ENCODE results near the gene CEMIP2. TPM values are rescaled to one million over a fixed set of nuclear protein-coding genes. Genes with fewer than 3 reads are reported as not detected.

CEMIP2 gene
- total and polyA plus RNA-seq, 7 experiments from 2014 or later, result 17.6 to 183 (median 87.7) TPM

- peaks cover 0 to 6% (median 2%) of the 10 kb centered on the region in 11 donors for H3K9me3 Mint-ChIP-seq
- H3K27ac ChIP-seq (ENCODE audit: low read depth, low read length), result peak overlapping the region; percentile 71
- no peaks in the 10 kb centered on the region for H3K9me3 ChIP-seq (ENCODE audit: control insufficient read depth in 2 of 3, low read length in 3 of 3)
- ATAC-seq, result peak; percentile 92
- H3K27ac Mint-ChIP-seq, result peak overlapping the region; percentile 91 to 99 (median 96)
- no peaks in the 10 kb centered on the region for H3K27me3 ChIP-seq (ENCODE audit: control insufficient read depth in 2 of 2, insufficient read depth in 2 of 2, low read length in 2 of 2)
- H3K4me1 Mint-ChIP-seq, result peaks cover 44 to 87% (median 76%) of the 10 kb centered on the region in 7 donors
- no peaks in the 10 kb centered on the region for H3K36me3 ChIP-seq (ENCODE audit: control insufficient read depth in 2 of 3, insufficient read depth in 3 of 3, low read length in 3 of 3)
- ChIA-PET CTCF (interaction anchor here (0.6 to 9.9 kb wide), 5 partner anchors 12 to 226 kb away, joined by 3 to 63 read pairs (median 29); no protein-coding TSS in a partner anchor), POLR2A (interaction anchor here (0.5 to 11.1 kb wide), 9 partner anchors 10 to 733 kb away, joined by 3 to 147 read pairs (median 8); partner anchors contain the start of gene CEMIP2)
- peak overlapping the region; percentile 26 to 90 (median 76) for H3K4me3 Mint-ChIP-seq
- peak overlapping the region; percentile 17 for H3K4me3 ChIP-seq (ENCODE audit: low read length)
- peak in 7 of 9 donors; percentile 68 to 90 (median 85) for DNase-seq
- intact Hi-C loops (cut with micrococcal nuclease), result loop anchor here (1.0 to 5.0 kb wide), 9 partner anchors 11 to 1378 kb away; partner anchors contain the start of genes ABHD17B (in 1 of the 2), C9orf85 (in 1 of the 2) and CEMIP2 (in 1 of the 2)
- no peaks in the 10 kb centered on the region for H3K27me3 Mint-ChIP-seq
- H3K4me1 ChIP-seq (ENCODE audit: control insufficient read depth in 2 of 2, insufficient read depth in 2 of 2, low read length in 2 of 2), result peaks cover 36 to 63% of the 10 kb centered on the region in 2 donors
- H3K36me3 Mint-ChIP-seq, result peaks cover 0 to 25% (median 3%) of the 10 kb centered on the region in 5 donors
Observed at GRCh38 chr9:71795097-71795813, 26.9 kb upstream of the CEMIP2 start.

- peak overlapping the region; percentile 2 for H3K4me3 ChIP-seq (ENCODE audit: low read length)
- no peaks in the 10 kb centered on the region for H3K9me3 ChIP-seq (ENCODE audit: control insufficient read depth in 2 of 3, low read length in 3 of 3)
- Mint-ChIP-seq H3K27me3 (no peaks in the 10 kb centered on the region), H3K36me3 (peaks cover 0 to 21% (median 3%) of the 10 kb centered on the region in 5 donors), H3K4me3 (peak overlapping the region in 9 of 10 donors; percentile 23 to 90 (median 49)), H3K4me1 (peaks cover 44 to 86% (median 73%) of the 10 kb centered on the region in 7 donors), H3K27ac (peak overlapping the region; percentile 83 to 99 (median 96)), H3K9me3 (peaks cover 0 to 6% (median 0%) of the 10 kb centered on the region in 11 donors)
- ChIA-PET CTCF (interaction anchor here (0.6 to 9.9 kb wide), 6 partner anchors 11 to 1283 kb away, joined by 3 to 63 read pairs (median 8); no protein-coding TSS in a partner anchor), POLR2A (interaction anchor here (0.5 to 11.1 kb wide), 8 partner anchors 10 to 1375 kb away, joined by 3 to 147 read pairs (median 6); partner anchors contain the start of genes ABHD17B, C9orf85 and CEMIP2)
- H3K27me3 ChIP-seq (ENCODE audit: control insufficient read depth in 2 of 2, insufficient read depth in 2 of 2, low read length in 2 of 2), result no peaks in the 10 kb centered on the region
- DNase-seq (no peak), ATAC-seq (no peak)
- H3K27ac ChIP-seq (ENCODE audit: low read depth, low read length), result peak overlapping the region; percentile 71
- no peaks in the 10 kb centered on the region for H3K36me3 ChIP-seq (ENCODE audit: control insufficient read depth in 2 of 3, insufficient read depth in 3 of 3, low read length in 3 of 3)
- intact Hi-C loops (cut with micrococcal nuclease), result loop anchor here in 1 of 2 donors (2.0 kb wide), 1 partner anchor 733 kb away; no protein-coding TSS in a partner anchor
- peaks cover 36 to 63% of the 10 kb centered on the region in 2 donors for H3K4me1 ChIP-seq (ENCODE audit: control insufficient read depth in 2 of 2, insufficient read depth in 2 of 2, low read length in 2 of 2)
Observed at GRCh38 chr9:71793386-71794105, 25.2 kb upstream of the CEMIP2 start.

- ChIA-PET POLR2A (interaction anchor here (0.6 to 11.1 kb wide), 6 partner anchors 8 to 231 kb away, joined by 4 to 147 read pairs (median 8); partner anchors contain the start of gene CEMIP2), CTCF (interaction anchor here (1.0 to 9.9 kb wide), 3 partner anchors 10 to 26 kb away, joined by 3 to 63 read pairs (median 40); no protein-coding TSS in a partner anchor)
- Mint-ChIP-seq H3K4me3 (peak overlapping the region in 5 of 10 donors; percentile 9 to 80 (median 68)), H3K36me3 (peaks cover 0 to 21% (median 3%) of the 10 kb centered on the region in 5 donors), H3K27ac (peak overlapping the region in 8 of 9 donors; percentile 91 to 99 (median 96)), H3K4me1 (peaks cover 38 to 69% (median 59%) of the 10 kb centered on the region in 7 donors), H3K27me3 (no peaks in the 10 kb centered on the region), H3K9me3 (peaks cover 0 to 6% (median 0%) of the 10 kb centered on the region in 11 donors)
- DNase-seq, result no peak
- H3K27me3 ChIP-seq (ENCODE audit: control insufficient read depth in 2 of 2, insufficient read depth in 2 of 2, low read length in 2 of 2), result no peaks in the 10 kb centered on the region
- H3K9me3 ChIP-seq (ENCODE audit: control insufficient read depth in 2 of 3, low read length in 3 of 3), result no peaks in the 10 kb centered on the region
- intact Hi-C loops (cut with micrococcal nuclease), result no loop called here
- ATAC-seq, result no peak
- no peaks in the 10 kb centered on the region for H3K36me3 ChIP-seq (ENCODE audit: control insufficient read depth in 2 of 3, insufficient read depth in 3 of 3, low read length in 3 of 3)
- no peak overlapping the region for H3K4me3 ChIP-seq (ENCODE audit: low read length)
- peaks cover 31 to 51% of the 10 kb centered on the region in 2 donors for H3K4me1 ChIP-seq (ENCODE audit: control insufficient read depth in 2 of 2, insufficient read depth in 2 of 2, low read length in 2 of 2)
- peak overlapping the region; percentile 55 for H3K27ac ChIP-seq (ENCODE audit: low read depth, low read length)
Observed at GRCh38 chr9:71791875-71792274, 23.6 kb upstream of the CEMIP2 start.

- Histone ChIP-seq H3K36me3 (ENCODE audit: control insufficient read depth in 2 of 3, insufficient read depth in 3 of 3, low read length in 3 of 3) (no peaks in the 10 kb centered on the region), H3K4me3 (ENCODE audit: low read length) (no peak overlapping the region), H3K27me3 (ENCODE audit: control insufficient read depth in 2 of 2, insufficient read depth in 2 of 2, low read length in 2 of 2) (no peaks in the 10 kb centered on the region), H3K4me1 (ENCODE audit: control insufficient read depth in 2 of 2, insufficient read depth in 2 of 2, low read length in 2 of 2) (peaks cover 17 to 41% of the 10 kb centered on the region in 2 donors), H3K9me3 (ENCODE audit: control insufficient read depth in 2 of 3, low read length in 3 of 3) (no peaks in the 10 kb centered on the region), H3K27ac (ENCODE audit: low read depth, low read length) (no peak overlapping the region)
- Mint-ChIP-seq H3K4me1 (peaks cover 29 to 58% (median 47%) of the 10 kb centered on the region in 7 donors), H3K9me3 (peaks cover 0 to 6% (median 0%) of the 10 kb centered on the region in 11 donors), H3K4me3 (peak overlapping the region in 1 of 10 donors; percentile 35), H3K36me3 (peaks cover 0 to 20% (median 3%) of the 10 kb centered on the region in 5 donors), H3K27ac (peak overlapping the region in 7 of 9 donors; percentile 29 to 91 (median 69)), H3K27me3 (no peaks in the 10 kb centered on the region)
- intact Hi-C loops (cut with micrococcal nuclease), result no loop called here
- ChIA-PET CTCF (interaction anchor here (0.6 to 9.9 kb wide), 3 partner anchors 8 to 27 kb away, joined by 3 to 63 read pairs (median 40); no protein-coding TSS in a partner anchor), POLR2A (interaction anchor here (1.8 to 2.3 kb wide), 3 partner anchors 13 to 21 kb away, joined by 7 to 10 read pairs (median 9); partner anchors contain the start of gene CEMIP2)
- ATAC-seq (no peak), DNase-seq (no peak)
Observed at GRCh38 chr9:71790296-71790695, 22.0 kb upstream of the CEMIP2 start.

GRCh38 chr9:71783120-71783523, 14.8 kb upstream of the CEMIP2 start:
- no peaks in the 10 kb centered on the region for H3K36me3 ChIP-seq (ENCODE audit: control insufficient read depth in 2 of 3, insufficient read depth in 3 of 3, low read length in 3 of 3)
- Mint-ChIP-seq H3K27me3 (no peaks in the 10 kb centered on the region), H3K4me3 (peak overlapping the region; percentile 62 to 82 (median 76)), H3K9me3 (peaks cover 0 to 5% (median 0%) of the 10 kb centered on the region in 11 donors), H3K4me1 (peaks cover 20 to 58% (median 53%) of the 10 kb centered on the region in 7 donors), H3K36me3 (peaks cover 0 to 6% (median 4%) of the 10 kb centered on the region in 5 donors), H3K27ac (peak overlapping the region; percentile 94 to 100 (median 99))
- peak overlapping the region; percentile 85 for H3K27ac ChIP-seq (ENCODE audit: low read depth, low read length)
- POLR2A ChIA-PET, result interaction anchor here (0.6 to 7.6 kb wide), 12 partner anchors 13 to 1369 kb away, joined by 3 to 147 read pairs (median 9); partner anchors contain the start of genes ABHD17B, C9orf85, CEMIP2 and KLF9
- peak overlapping the region; percentile 18 for H3K4me3 ChIP-seq (ENCODE audit: low read length)
- DNase-seq (peak; percentile 60 to 93 (median 90)), ATAC-seq (peak; percentile 98)
- H3K4me1 ChIP-seq (ENCODE audit: control insufficient read depth in 2 of 2, insufficient read depth in 2 of 2, low read length in 2 of 2), result peaks cover 38% of the 10 kb centered on the region in 2 donors
- CTCF ChIA-PET, result interaction anchor here (0.7 to 4.6 kb wide), 15 partner anchors 10 to 242 kb away, joined by 3 to 111 read pairs (median 6); partner anchors contain the start of genes ABHD17B and C9orf85
- H3K9me3 ChIP-seq (ENCODE audit: control insufficient read depth in 2 of 3, low read length in 3 of 3), result no peaks in the 10 kb centered on the region
- no peaks in the 10 kb centered on the region for H3K27me3 ChIP-seq (ENCODE audit: control insufficient read depth in 2 of 2, insufficient read depth in 2 of 2, low read length in 2 of 2)
- intact Hi-C loops (cut with micrococcal nuclease), result loop anchor here (1.0 to 5.0 kb wide), 18 partner anchors 12 to 1371 kb away; partner anchors contain the start of genes ABHD17B (in 2 of the 2), C9orf85 (in 2 of the 2), ANXA1 (in 1 of the 2) and KLF9 (in 1 of the 2)
